Measurements from ENCODE around the gene KPTN. TPM values are rescaled to one million over a fixed set of nuclear protein-coding genes. Genes with fewer than 3 reads are reported as not detected.

The KPTN gene
- total and polyA plus RNA-seq, 2 donors (not counting 1 experiment from before 2014, with no cell fraction given), result 8.1 to 11.4 TPM

- peak overlapping the region; percentile 84 for H3K4me2 ChIP-seq (replicated peaks; ENCODE audit: low read depth, low read length, poor library complexity, severe bottlenecking)
Measured at GRCh38 chr19:47445937-47446402, 38.0 kb downstream of the KPTN start.

More at GRCh38 chr19:47445937-47446402, 38.0 kb downstream of the KPTN start:
- peaks cover 82% of the 10 kb centered on the region for H3K27me3 Mint-ChIP-seq
- intact Hi-C loops (cut with micrococcal nuclease), result no loop called here
- H3K27ac Mint-ChIP-seq, result peak overlapping the region; percentile 62
- H3K27ac ChIP-seq (ENCODE audit: low read length in 2 of 2), result no peak overlapping the region
- peaks cover 32 to 42% of the 10 kb centered on the region in 2 donors for H3K4me1 ChIP-seq (ENCODE audit: control insufficient read depth in 2 of 2, insufficient read depth in 2 of 2, low read length in 2 of 2)
- no peak for TF ChIP-seq CTCF (IDR thresholded peaks at IDR 0.05)
- TF ChIP-seq EZH2 (IDR thresholded peaks at IDR 0.05; ENCODE audit: borderline replicate concordance, insufficient read depth, low read depth, low read length, poor library complexity, severe bottlenecking), result no peak
- H3K27me3 ChIP-seq (replicated peaks in 1 of 4; ENCODE audit: control extremely low read depth in 1 of 4, control insufficient read depth in 3 of 4, insufficient read depth in 4 of 4, low read length in 3 of 4), result peaks cover 0 to 83% (median 48%) of the 10 kb centered on the region in 4 experiments
- H4K20me1 ChIP-seq (ENCODE audit: control insufficient read depth, insufficient read depth, low read length, poor library complexity, severe bottlenecking), result no peaks in the 10 kb centered on the region
- CTCF ChIA-PET, result interaction anchor here (0.9 to 2.1 kb wide), 3 partner anchors 8 to 252 kb away, joined by 3 to 9 read pairs (median 3); no protein-coding TSS in a partner anchor
- H3K36me3 ChIP-seq (replicated peaks in 1 of 2; ENCODE audit: control extremely low read depth in 1 of 2, control insufficient read depth in 1 of 2, extremely low read depth in 1 of 2, insufficient read depth in 2 of 2, low read length in 1 of 2), result no peaks in the 10 kb centered on the region
- peak overlapping the region; percentile 71 for H3K4me3 Mint-ChIP-seq
- POLR2A ChIA-PET, result interaction anchor here (0.7 kb wide), 1 partner anchor 12 kb away, joined by 4 read pairs; no protein-coding TSS in a partner anchor
- H3K4me1 Mint-ChIP-seq, result peaks cover 28% of the 10 kb centered on the region
- WGBS (ENCODE audit: insufficient coverage), result 2% methylated on average over 22 of the region's 22 CpGs
- ATAC-seq (ENCODE audit: low read depth) (peak; percentile 76), DNase-seq (peak; percentile 76)
- H3K9me3 Mint-ChIP-seq (ENCODE audit: insufficient read depth), result no peaks in the 10 kb centered on the region
- H3K79me2 ChIP-seq (ENCODE audit: control insufficient read depth, insufficient read depth, low read length), result no peaks in the 10 kb centered on the region
- H3K4me3 ChIP-seq (ENCODE audit: control extremely low read depth in 1 of 5, extremely low read depth in 1 of 5, insufficient read depth in 1 of 5, low read depth in 2 of 5, low read length in 4 of 5), result peak overlapping the region in 2 of 5 experiments; percentile 25 to 45
- H3K9me3 ChIP-seq (ENCODE audit: control extremely low read depth in 1 of 3, control insufficient read depth in 2 of 3, insufficient read depth in 1 of 3, low read length in 2 of 3), result peaks cover 0 to 44% (median 6%) of the 10 kb centered on the region in 3 donors
- H3K9ac ChIP-seq (ENCODE audit: low read length), result peak overlapping the region; percentile 39
- peak overlapping the region; percentile 78 for H2AFZ ChIP-seq (ENCODE audit: insufficient read depth, low read depth, low read length, poor library complexity, severe bottlenecking)
